ENCODE measurements around the gene DNAH17.

Gene DNAH17

DNA sequence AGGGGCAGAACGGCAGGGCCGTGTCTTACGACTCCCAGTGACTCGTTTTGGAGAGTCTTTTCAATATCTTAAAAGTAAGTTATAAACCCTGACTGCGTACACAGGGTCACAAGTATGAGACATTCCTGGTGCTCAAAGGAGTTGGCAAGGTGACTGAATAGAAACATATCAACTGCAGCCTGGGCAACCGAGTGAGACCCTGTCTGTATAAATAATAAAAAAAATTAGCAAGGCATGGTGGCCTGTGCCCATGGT, 115.5 kb downstream of the DNAH17 start:
- Histone ChIP-seq H3K27ac (no peak overlapping the region), H3K4me3 (no peak overlapping the region)
- TF ChIP-seq, protein P1, sequence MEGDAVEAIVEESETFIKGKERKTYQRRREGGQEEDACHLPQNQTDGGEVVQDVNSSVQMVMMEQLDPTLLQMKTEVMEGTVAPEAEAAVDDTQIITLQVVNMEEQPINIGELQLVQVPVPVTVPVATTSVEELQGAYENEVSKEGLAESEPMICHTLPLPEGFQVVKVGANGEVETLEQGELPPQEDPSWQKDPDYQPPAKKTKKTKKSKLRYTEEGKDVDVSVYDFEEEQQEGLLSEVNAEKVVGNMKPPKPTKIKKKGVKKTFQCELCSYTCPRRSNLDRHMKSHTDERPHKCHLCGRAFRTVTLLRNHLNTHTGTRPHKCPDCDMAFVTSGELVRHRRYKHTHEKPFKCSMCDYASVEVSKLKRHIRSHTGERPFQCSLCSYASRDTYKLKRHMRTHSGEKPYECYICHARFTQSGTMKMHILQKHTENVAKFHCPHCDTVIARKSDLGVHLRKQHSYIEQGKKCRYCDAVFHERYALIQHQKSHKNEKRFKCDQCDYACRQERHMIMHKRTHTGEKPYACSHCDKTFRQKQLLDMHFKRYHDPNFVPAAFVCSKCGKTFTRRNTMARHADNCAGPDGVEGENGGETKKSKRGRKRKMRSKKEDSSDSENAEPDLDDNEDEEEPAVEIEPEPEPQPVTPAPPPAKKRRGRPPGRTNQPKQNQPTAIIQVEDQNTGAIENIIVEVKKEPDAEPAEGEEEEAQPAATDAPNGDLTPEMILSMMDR (IDR thresholded peaks at IDR 0.05), result no peak
- DNase-seq (ENCODE audit: low spot score), result no peak

DNA sequence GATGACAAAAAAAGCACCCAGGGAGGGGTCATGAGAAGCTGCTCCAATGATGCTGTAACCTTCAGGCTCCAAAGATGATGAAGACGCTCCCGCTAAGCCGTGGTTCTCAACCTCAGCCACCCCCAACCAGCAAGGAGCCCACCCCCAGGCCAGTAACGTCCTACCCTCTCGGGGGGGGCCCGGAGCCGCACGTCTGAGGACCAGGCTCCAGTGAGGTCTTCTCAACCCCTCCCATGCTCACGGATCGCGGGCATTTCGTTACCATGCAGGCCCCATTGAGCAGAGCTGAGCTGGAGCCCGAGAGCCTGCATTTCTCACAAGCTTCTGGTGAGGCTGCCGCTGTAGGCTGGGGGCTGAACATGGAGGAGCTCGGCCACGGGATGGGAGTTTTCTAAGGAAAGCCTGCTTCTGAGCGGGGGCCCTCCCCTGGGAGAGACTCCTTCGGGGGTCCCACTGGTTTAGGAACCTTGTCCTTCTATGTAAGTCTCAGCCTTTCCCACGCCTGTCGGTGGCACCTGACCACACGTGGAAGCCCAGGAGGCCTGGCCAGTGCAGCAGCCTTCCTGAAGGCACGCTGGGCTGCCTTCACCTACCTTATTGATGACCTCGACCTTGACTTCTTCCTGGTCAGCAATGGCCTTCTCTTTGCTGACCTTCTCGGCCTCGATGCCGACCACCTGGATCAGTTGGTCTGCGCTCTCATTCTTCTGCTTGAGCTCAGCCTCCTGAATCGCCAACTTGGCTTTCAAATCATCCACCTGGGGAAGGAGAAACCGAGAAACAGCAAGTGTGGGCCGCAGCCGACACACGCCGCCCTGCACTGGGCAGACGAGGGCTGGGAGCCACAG, 116.0 kb downstream of the DNAH17 start:
- TF ChIP-seq, protein P1 (IDR thresholded peaks at IDR 0.05), result no peak
- DNase-seq (ENCODE audit: low spot score), result no peak
- no peak overlapping the region for H3K4me3 ChIP-seq
- no peak overlapping the region for H3K27ac ChIP-seq

DNA sequence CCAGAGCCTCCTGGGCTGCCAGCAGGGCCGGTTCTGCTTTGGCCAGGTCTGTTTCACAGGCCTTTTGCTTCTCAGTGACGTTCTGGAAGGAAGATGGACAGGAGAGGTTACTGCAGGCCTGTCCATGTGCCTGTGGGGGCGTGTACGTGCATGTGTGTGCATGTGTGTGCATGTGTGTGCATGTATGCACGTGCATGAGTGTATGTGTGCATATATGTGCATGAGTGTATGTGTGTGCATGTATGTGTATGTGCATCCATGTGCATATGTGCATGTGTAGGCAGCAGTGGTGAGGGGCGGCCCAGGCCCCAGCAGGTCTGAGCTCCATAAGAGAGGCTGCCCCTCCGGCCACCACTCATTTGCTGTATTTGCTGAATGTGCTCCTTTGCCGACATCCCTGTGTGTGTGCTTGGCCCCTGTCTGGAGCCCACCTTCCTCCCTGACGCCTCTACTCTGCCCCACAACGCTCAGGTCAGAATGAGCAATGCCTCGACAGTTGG, 117.0 kb downstream of the DNAH17 start:
- Histone ChIP-seq H3K27ac (no peak overlapping the region), H3K4me3 (no peak overlapping the region)
- TF ChIP-seq, protein P1 (IDR thresholded peaks at IDR 0.05), result no peak
- DNase-seq (ENCODE audit: low spot score), result no peak

- TF ChIP-seq, protein P1 (IDR thresholded peaks at IDR 0.05), result no peak
- no peak overlapping the region for H3K4me3 ChIP-seq
- no peak for DNase-seq (ENCODE audit: low spot score)
- H3K27ac ChIP-seq, result no peak overlapping the region
Observed at GRCh38 chr17:78459696-78460095, 117.5 kb downstream of the DNAH17 start.

- DNase-seq (ENCODE audit: low spot score), result no peak
- H3K4me3 ChIP-seq, result no peak overlapping the region
- TF ChIP-seq, protein P1 (IDR thresholded peaks at IDR 0.05), result no peak
- H3K27ac ChIP-seq, result no peak overlapping the region
Observed at GRCh38 chr17:78458736-78459335, 118.4 kb downstream of the DNAH17 start.

DNA sequence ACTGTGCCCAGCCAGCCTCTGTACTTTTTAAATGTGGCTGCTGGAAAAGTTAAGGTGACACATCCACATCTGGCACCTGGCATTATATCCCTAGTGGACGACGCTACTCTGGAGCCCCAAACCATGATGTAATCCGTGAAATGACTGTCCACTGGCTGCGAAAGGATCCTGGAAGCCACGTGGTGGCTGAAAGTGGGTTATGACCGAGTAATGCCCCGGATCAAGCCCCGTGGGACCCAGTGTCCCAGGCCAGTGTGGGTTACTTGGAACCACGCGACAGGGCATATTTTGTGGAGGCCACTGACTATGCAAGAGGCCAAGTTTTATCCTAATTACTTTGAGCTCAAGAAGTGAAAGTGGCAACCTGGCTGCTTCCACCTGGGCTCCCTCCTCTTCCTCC, 119.1 kb downstream of the DNAH17 start:
- no peak for DNase-seq (ENCODE audit: low spot score)
- H3K27ac ChIP-seq, result no peak overlapping the region
- TF ChIP-seq, protein P1 (IDR thresholded peaks at IDR 0.05), result no peak
- no peak overlapping the region for H3K4me3 ChIP-seq

DNA sequence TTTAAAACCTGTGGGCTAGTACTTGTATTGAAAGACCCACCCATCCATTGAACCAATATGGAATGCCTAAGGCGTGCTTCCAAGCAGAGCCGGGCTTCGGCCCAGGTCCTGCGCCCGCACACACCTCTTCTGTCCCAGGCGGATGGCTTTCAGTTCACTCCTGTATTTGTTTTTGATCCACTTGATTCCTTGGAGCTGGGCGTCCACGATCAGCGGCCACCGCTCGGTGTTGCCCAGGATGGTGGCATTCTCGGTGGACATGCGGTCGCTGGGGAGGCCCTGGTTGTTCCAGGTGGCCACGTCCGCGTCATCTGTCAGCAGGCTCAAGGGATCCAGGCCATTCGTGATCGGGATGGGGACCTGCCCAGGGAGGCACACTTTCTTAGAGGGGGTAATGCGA, 122.8 kb downstream of the DNAH17 start:
- H3K27ac ChIP-seq, result no peak overlapping the region
- H3K4me3 ChIP-seq, result no peak overlapping the region
- TF ChIP-seq, protein P1 (IDR thresholded peaks at IDR 0.05), result no peak
- DNase-seq (ENCODE audit: low spot score), result no peak
